OCI-M2 (cell line): Measurements from ENCODE around the gene MRPL4.
"Not testable (repeated sequence)": the region's sequence is repeated elsewhere in the genome, so short reads cannot be mapped to it uniquely, and the experiment has no call there.

ENCODE experiments used
- DNase-seq: peaks from one replicate; lab custom pipeline; 2025; ENCODE audit not compliant: unreplicated experiment; lab: John Stamatoyannopoulos, UW

The MRPL4 gene

DNA sequence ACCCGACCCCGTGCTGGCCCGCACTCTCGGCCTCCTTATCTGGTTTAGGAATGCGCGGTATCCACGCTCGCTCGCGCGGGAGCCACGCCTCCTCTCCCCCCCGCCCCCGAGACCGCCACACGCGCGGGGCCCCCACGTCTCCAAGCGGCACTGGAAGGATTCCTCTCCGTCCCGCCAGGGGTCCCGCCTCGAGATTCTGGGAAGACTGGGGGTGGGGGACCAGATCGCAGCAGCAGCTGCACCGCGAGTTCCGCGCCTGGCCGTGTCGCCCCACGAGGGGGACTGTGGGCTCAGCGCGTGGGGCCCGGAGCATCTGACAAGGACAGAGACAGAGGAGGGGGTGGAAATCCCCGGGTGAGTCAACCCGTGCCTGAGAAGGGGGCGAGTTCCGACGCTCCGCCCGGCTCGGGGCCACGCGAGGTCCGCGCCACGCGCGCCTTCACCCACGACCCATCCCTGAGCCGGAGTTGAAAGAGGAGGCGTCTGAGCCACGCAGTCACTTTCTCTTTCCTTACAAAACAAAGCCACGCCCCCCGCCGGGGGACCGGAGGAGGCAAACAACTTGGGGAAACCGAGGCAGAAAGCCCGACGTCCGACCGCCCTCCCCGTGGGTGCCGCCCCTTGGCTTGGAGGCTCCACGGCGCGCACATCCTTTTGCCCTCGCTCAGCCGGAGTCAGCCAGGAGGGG is 21.7 kb upstream of the MRPL4 start:
- DNase-seq, result no peak

DNA sequence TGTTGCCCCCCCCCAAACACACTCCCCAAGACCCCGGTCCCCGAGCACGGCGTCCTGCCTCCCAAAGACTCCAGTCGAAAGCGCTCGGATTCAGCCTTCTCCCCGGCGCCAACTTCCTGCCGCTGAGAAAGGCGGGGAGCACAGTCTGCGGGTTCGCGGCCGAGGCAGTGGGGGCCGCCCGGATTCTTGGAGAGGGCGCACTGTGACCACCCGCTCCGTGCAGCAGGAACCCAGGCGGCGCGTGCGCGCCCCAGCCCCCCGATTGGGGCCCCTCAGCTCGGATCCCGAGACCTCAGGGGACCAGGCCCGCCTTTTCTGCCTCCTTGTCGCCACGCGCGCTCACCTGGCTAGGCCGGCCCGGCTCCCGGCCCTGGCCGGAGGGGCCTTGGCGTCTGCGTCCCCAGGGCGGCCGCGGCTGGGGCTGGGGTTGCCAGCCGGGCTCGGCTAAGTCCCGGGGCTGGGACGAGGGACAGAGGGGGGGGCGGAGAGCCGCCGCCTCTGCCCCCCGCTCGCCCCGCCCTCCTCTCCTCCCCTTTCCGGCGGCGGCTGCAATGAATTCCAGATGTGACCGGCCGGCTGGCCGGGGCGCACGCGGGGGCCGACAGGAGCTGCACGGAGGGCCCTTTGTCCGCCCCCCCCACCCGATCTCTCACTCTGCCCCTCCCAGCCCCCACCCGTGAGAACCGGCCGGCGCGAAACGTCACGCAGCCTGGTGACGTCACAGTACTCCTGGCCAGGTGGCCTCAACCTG is 21.0 kb upstream of the MRPL4 start, which contains the start of gene S1PR2:
Gene S1PR2, minus strand, starts transcription at position 471 of the 751 bp plus-strand sequence. CDS start 6,426 bp downstream, outside the sequence.
- peak; percentile 98 for DNase-seq

DNA sequence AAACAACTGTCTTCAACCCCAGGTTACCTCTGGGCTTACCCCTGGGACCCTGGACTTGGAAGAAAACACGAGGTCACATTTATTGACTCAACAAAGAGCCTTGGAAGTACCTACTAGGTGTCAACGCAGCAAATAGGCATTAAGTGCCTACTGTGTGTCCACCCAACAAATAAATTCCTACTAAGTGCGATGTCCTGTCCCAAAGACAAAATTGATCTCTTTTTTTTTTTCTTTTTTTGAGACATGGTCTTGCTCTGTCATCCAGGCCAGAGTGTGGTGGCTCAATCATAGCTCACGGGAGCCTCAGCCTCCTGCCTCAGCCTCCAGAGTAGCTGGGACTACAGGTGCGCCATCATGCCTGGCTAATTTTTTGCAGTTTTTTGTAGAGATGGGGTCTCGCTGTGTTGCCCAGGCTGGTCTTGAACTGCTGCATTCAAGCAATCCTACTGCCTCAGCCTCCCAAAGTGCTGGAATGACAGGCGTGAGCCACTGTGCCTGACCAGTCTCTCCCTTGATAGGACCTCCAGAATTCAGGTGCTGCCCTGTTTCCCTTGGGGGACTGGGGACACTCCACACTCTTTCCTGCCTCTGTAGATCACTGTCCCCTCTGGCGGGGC is 20.3 kb upstream of the MRPL4 start:
- DNase-seq, result no peak

DNA sequence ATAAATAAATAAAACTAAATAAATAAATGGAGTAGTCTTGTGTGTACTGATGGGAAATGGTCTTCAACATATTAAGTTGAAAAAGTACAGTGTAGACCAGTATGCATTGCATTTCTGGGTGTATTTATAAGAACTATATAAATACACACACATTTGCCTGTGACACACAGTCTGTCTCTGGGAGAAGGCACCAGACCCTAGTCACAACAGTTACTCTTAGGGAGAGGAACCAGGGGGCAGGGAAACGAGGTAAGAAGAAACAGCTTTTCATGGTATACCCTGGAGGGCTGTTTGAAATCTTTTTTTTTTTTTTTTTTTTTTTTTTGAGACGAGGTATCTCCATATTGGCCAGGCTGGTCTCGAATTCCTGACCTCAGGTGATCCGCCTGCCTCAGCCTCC is 18.1 kb upstream of the MRPL4 start:
- DNase-seq, result no peak

DNA sequence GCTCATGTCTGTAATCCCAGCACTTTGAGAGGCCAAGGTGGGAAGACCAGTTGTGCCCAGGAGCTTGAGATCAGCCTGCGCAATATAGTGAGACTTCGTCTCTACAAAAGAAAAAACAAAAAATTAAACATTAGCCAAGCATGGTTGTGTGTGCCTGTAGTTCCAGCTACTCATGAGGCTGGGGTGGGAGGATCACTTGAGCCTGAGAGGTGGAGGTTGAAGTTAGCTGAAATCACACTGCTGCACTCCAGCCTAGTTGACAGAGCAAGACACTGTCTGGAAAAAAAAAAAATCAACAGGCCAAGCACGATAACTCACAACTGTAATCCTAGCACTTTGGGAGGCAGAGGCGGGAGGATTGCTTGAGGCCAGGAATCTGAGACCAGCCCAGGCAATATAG is 17.0 kb upstream of the MRPL4 start:
- no peak for DNase-seq

DNA sequence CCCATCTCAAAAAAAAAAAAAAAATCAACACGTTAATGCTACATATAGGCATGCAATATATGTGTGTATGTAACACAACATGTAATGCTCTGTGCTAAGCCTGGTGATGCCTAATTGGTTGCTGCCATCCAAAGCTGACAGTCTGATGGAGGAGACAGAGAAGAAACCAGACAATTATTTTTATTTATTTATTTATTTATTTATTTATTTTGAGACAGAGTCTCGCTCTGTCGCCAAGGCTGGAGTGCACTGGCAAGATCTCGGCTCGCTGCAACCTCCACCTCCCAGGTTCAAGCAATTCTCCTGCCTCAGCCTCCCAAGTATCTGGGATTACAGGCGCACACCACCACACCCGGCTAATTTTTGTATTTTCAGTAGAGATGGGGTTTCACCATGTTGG is 16.6 kb upstream of the MRPL4 start:
- not testable (repeated sequence) for DNase-seq

DNA sequence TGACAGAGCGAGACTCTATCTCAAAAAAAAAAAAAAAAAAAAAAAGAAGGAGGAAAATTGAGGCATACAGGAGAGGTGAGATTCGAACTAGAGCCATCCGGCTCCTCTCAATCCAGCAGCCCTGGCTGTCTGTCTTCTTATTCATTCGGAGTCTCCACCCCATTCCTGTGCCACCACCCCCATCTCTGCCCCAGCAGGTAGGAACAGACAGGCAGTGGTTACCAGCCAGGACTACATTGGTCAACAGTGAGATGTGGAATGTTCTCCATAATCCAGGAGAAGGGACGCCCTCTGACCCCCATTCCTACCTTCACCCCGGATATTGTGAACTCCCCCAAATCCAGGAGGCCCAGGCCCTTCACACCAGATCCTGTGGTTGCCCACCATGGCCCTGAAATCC is 14.3 kb upstream of the MRPL4 start:
- DNase-seq, result no peak

DNA sequence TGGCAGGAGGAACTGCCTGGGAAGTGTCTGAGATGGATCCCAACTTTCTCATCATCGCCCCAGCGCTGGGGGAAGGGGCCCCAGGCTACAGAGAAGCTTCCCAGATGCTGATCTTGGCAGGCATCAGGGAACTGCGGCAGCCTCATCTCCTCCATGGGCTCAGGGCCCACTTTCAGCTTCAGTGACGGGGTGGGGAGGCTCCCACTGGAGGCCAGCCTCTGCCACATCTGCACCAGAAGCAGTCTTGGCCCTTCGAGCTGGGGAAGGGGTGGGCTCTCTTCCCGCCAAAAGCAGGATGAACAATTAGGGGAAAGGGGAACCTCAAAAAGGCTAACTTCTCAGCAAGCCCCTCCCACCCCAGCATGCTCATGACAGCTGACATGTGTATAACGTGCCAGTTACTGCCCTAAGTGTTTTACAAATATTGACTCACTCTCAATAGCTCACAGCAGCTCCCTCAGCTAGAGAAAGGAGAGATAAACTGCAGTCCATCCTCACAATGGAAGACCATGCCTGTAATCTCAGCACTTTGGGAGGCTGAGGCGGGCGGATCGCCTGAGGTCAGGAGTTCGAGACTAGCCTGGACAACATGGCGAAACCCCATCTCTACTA is 13.7 kb upstream of the MRPL4 start:
- no peak for DNase-seq

DNA sequence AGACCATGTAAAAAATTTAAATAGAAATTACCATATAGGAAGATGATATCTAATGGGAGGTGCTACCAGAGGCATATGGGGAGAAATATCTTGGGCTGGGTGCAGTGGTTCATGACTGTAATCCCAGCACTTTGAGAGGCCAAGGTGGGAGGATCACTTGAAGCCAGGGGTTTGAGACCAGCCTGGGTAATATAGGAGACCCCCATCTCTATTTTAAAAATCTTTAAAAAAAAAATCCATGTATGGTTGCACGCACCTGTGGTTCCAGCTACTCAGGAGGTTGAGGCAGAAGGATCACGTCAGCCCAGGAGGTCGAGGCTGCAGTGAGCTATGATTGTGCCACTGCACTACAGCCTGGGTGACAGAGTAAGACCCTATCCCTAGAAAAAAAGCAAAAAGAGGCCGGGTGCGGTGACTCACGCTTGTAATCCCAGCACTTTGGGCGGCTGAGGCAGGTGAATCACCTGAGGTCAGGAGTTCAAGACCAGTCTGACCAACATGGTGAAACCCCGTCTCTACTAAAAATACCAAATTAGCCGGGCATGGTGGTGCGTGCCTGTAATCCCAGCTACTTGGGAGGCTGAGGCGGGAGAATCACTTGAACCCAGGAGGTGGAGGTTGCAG is 10.1 kb upstream of the MRPL4 start:
- DNase-seq, result not testable (repeated sequence)

DNA sequence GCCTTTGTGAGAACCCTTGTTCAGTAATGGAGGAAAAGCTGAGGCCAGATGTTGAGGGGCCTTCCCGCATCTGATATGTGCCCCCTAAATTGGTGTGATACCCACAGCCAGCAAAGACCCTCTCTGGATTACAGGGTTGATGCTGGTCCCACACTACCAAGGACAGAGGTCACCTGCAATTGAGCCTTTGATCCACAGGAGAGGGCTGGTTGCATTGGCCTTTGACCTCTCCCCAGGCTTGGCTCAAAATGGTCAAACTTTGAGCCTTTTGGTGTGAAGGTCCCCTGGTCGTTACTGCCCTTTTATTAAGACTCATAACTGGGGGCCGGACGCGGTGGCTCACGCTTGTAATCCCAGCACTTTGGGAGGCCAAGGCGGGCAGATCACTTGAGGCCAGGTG is 8.4 kb upstream of the MRPL4 start:
- no peak for DNase-seq

DNA sequence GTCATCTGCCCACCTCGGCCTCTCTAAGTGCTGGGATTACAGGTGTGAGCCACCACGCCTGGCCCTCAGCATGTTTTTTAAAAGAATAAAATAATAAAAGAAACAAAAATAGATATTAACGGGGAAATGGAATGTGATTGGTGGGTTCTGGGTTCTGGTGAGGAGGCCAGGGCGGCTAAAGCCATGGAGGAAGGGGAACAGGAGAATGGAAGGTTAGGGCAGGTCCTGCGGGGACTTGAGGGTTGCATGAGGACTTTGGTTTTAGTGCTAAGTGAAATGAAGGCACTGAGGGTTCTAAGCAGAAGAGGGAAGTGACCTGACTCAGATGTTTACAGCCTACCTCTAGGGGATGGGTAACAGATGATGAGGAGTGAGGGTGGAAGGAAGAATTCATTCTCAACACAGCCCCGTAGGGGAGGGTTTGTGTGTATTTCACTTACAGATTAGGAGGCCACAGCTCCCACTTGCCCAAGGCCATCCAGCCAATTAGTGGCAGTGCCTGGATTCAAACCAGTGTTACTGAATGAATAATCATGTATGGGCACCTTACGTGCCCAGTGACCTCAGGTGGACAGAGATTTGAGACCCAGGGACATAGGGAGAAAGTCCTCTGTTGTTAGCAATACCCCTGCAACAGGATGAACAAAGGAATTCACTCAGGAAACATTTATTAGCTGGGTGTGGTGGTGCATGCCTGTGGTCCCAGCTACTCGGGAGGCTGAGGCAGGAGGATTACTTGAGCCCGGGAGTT is 6.7 kb upstream of the MRPL4 start:
- DNase-seq, result no peak

DNA sequence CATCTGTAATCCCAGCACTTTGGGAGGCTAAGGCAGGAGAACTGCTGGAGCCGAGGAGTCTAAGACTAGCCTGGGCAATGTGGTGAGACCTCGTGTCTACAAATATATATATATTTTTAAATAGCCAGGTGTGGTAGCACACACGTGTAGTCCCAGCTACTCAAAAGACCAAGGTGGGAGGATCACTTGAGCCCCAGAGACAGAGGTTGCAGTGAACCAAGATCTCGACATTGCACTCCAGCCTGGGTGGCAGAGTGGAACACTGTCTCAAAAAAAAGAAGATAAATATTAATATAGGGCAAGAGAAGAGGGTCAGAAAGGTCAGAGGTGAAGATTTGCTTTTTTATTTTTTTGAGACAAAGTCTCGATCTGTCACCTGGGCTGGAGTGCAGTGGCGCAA is 5.5 kb upstream of the MRPL4 start:
- DNase-seq, result no peak

DNA sequence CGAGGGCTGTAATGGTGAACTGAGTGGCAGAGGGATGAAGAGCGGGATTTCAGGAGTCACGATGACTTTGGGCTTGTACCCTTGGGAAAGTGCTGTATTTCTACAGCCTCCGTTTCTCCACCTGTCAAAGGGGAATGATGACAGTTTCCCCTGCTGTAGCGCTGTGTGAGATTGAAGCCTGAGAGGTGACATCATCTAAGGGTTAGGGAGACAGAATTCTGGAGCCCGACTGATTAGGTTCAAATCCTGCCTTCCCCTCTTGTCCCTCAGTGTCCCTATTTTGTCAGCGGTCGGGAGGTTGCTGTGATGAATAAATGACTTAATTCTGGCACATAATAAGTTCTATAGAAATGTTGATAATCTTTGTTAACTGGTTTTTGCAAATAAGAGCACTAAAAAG is 693 bp downstream of the MRPL4 start:
- DNase-seq, result no peak

DNA sequence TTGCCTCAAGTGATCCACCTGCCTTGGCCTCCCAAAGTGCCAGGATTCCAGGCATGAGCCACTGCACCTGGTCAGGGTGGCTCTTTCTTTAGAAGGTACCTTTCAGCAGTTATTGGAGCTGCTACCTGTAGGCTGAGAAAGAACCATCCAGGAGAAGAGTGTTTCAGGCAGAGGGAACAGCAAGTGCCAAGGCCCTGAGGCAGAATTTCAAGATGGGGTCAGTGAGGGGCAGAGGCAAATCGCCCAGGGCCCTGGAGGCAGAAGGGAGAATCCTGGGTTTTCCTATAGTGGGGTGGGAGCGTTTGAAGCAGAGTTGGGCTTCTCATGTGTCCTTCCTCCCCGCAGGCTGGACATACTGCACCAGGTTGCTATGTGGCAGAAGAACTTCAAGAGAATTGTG is 2.2 kb downstream of the MRPL4 start:
- DNase-seq, result no peak

DNA sequence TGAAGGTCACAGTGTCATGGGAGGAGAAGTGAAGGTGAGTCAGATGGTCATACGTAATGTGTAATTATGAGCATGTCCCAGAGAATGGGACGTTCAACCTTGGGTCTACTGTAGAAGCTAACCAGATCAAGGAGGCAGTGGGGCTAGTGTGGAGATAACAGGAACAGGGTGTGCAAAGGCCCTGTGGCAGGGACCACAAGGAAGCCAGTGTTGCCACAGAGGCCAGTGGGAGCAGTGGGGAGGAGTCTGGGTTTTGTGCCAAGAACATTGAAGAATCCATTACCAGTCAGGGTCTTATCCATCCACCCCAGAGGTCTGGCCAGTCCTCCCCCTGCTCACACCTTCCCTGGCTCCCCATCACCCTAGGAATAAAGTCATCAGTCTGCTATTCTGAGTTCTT is 3.3 kb downstream of the MRPL4 start:
- DNase-seq, result no peak

DNA sequence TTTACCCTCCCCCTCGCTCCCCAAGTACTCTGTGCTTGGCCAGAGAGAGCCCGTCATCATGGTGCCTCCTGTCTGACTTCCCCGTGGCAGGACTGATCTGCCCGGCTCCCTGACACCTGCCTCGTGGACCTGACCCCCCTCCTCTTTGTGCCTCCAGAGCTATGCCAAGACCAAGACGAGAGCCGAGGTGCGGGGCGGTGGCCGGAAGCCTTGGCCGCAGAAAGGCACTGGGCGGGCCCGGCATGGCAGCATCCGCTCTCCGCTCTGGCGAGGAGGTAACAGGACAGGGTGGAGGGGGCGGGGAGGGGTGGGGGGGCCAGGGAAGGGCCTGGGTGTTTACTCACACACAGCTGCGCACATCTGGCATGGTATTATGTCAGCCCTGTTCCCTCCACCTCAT is 4.5 kb downstream of the MRPL4 start:
- DNase-seq, result no peak

DNA sequence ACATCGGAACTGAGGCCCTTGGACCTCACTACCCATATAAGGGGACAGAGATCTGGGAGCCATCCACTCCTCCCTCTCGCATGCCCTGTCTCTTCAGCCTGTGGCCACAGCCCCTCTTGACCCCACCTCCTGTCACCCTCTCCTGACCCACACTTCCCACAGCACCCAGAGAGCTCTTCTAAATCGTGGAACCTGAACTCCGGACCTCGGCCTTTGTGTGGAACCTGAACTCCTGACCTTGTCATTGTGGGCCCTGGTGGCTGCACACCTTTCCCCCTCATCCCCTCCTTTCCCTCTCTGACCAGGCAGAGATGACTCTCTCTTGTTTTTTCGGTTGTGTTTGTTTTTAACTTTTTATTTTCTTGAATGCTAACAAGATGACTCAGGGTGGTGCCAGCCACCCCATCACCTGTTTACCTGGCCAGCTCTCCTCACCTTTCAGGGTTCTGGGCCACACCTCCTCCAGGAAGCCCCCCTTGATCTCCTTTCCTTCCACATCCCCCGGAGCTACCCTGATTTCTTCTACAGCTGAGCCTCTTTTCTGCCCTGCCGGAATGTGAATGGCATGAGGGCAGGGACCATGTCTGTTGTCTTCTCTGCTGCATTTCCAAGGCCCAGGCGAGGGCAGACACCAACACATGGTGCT is 5.1 kb downstream of the MRPL4 start:
- DNase-seq, result no peak

DNA sequence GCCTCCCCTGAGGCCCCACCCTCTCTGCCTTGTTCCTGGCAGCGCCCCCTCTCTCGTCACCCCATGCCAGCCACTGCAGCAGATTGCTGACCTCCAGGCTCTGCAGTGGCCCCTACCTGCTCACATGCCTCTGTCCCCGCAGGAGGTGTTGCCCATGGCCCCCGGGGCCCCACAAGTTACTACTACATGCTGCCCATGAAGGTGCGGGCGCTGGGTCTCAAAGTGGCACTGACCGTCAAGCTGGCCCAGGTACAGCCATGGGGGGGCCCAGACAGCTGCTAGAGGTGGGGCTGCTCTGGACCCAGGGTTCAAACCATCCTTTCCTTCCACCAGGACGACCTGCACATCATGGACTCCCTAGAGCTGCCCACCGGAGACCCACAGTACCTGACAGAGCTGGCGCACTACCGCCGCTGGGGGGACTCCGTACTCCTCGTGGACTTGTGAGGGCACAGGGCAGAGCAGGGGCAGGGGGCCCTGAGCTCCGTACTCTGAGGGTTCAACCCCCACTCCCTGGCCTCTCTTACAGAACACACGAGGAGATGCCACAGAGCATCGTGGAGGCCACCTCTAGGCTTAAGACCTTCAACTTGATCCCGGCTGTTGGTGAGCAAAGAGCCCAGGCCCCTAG is 6.2 kb downstream of the MRPL4 start:
- DNase-seq, result no peak

DNA sequence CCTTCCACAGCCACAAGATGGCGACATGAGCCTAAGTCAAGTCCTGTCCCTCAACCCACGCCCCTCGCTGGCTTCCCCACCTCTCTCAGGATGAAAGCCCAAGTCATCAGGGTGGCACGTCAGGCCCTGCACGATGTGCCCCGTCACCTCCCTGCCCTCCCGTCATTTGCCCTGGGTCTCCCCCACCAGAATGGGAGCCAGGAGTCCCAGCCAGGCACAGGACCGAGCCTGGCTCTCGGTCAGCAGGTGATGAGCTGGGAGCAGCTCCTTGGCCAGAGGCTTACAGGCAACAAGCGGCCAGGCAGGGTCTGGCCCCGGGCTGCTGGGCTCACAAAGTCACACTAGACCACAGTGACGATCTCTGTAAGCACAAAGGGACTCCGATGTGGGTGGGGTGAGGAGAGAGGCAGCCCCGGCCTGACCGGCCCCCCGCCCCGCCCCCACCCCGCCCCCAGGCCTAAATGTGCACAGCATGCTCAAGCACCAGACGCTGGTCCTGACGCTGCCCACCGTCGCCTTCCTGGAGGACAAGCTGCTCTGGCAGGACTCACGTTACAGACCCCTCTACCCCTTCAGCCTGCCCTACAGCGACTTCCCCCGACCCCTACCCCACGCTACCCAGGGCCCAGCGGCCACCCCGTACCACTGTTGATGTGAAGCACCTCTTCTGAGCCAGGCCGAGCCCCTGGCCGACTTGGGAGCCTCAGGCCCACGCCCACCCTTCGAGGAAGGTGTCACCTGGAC is 7.3 kb downstream of the MRPL4 start:
- DNase-seq, result peak; percentile 98
